DMS53 (cell line): ENCODE data around the gene KLHL40.

ENCODE experiments used
- DNase-seq: peaks from one replicate; lab custom pipeline; 2025; lab: John Stamatoyannopoulos, UW

Gene KLHL40

DNA sequence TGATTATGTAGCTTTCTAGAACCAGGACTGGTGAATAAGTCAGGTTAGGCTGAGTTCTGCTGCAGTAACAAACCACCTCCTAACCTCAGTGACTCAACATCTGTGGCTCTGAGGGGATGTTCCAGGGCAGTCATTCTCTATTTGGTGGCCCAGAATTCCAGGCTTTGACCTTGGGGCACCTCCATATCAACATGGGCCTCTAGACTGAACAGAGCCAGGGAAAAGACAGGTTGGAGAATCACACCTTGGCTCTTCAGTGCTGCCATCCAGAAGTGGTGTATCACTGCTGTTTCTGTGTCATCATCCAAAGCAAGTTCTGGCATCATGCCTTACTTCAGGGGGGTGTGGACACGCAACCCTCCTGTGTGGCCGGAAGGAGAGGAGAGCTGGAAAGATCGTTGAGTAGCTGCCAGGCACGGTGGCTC is 16.5 kb upstream of the KLHL40 start:
- DNase-seq, result no peak

DNA sequence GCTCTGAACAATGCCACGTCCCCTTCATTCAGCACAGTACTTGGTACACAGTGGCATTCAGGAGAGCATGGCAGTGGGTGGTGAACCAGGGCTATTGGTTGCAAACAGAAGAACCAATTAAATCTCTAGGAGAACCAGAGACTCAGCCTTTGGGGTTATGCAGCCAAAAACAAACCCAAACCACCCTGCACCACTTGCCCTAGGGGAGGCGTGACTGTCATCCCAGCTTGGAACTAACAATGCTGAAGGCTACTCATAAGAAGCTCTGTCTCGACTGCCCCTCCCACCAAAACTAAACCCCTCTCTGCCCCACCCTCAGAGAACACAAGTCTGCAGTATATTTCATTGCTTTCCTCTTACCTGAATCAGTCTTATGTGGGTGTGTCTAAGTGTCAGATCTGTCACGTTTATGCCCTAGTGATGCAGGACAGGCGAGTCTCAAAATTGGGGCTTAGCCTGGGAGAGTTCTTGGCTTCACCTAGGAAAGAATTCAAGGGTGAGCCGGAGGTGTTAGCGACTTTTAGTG is 15.2 kb upstream of the KLHL40 start:
- no peak for DNase-seq

DNA sequence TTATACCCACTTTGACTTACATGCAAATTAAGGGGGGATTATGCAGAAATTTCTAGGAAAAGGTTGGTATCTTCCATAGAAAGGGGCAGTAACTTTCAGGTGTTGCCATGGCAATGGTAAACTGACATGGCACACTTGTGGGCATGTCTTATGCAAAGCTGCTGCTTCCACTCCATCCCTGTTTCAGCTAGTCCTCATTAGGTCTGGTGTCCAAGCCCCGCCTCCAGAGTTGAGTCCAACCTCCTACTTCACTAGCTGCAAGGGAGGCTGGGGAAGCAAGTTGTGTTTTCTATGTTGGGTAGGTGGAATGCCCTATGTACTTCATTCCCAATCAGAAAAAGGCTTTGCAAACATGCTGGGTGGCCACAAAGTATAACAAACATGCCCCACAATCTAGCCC is 14.7 kb upstream of the KLHL40 start:
- no peak for DNase-seq

DNA sequence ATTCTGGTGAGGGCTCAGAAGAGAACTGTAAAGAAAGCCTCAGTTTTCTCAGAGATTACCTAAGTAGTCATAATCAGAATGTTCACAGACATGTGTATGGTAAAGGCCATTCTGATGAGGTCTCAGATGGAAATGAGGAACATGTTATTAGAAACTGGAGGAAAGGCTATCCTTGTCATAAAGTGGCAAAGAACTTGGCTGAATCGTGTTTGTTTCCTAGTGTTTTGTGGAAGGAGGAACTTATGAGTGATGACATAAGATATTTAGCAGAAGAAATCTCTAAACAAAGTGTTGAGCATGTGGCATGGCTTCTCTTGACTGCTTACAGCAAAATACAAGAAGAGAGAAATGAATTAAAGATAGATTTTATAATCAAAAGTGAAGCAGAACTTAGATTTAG is 12.8 kb upstream of the KLHL40 start:
- DNase-seq, result no peak

DNA sequence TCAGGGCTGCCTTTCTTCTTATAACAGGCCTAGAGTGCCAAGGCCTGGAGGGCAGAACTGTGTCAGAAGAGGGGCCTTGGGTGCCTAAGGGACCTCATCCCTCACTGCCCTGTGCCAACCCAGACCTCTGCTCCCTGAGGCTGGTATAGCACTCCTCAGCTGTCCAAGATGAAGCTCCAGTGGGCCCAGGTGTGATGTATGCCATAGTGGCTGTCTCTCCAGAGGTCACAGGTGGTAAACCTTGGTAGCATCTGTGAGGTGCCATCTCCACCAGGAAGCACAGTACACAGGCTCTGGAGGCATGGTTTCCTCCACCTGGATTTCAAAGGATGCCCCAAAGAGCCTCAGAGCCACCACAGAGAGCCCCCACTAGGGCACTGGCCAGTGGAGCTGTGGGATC is 12.3 kb upstream of the KLHL40 start:
- DNase-seq, result no peak

DNA sequence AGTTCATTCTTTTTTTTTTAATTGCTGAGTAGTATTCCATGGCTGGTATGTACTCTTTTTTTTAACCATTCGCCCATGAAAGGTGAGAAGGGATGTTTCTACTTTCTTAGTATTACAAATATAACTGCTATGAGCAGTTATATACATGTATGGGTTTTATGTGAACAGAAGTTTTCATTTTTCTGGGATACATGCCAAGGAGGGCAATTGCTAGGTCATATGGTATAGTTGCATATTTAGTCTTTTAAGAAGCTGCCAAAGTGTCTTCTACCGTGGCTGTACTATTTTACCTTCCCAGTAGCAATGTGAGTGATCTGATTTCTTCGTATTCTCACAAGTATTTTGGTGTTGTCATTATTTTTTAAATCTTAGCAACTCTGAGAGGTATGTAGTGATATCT is 11.2 kb upstream of the KLHL40 start:
- DNase-seq, result no peak

DNA sequence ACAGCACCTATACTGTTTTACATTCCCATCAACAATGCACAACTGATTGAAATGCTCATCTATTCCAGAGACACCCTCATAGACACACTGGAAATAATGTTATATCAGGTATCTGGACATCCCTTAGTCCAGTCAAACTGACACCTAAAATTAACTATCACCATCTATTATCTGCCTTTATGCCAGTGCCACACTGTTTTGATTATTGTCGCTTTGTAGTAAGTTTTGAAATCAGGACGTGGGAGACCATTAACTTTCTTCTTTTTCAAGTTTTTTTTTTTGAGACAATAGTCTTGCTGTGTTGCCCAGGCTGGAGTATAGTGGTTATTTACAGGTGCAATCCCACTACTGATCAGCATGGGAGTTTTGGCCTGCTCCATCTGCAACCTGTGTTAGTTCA is 9.4 kb upstream of the KLHL40 start:
- no peak for DNase-seq

DNA sequence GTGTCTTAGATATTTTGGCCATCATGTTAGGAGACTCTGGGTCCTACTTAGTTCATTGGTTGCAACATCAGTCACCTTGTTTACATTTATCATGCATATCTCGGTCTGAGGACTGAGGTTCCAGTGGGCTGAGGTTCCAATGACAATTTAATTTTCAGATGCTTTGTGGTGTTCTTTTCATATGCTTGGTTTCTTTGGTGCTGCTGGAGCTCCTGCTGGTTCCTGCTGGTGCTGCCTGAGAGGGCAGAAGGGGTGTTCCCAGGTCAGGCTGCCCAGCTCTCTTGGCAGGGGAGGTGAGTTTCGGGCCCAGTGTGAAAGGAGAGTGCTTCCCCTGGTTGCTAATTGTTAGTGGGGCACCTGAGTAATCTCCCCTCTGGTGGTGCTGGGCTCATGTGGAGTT is 6.9 kb upstream of the KLHL40 start:
- no peak for DNase-seq

DNA sequence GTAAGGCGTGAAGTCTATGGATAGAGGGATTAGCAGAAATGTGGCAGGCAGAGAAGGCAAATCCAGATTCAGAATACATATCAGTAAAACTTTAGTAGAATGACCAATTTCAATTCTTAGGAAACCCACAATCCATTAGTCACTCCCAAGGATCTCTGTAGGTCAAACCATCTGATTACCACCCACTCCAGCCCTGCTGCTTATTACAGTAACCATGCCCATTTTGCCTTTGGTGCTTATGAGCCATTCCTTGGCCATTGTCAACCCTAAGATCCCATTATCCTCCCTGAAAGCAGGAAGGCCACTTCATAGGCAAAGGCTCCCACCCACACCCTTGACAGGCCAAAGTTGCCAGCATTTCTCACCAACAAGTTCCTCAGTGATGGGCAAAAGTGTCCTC is 5.1 kb upstream of the KLHL40 start:
- no peak for DNase-seq

DNA sequence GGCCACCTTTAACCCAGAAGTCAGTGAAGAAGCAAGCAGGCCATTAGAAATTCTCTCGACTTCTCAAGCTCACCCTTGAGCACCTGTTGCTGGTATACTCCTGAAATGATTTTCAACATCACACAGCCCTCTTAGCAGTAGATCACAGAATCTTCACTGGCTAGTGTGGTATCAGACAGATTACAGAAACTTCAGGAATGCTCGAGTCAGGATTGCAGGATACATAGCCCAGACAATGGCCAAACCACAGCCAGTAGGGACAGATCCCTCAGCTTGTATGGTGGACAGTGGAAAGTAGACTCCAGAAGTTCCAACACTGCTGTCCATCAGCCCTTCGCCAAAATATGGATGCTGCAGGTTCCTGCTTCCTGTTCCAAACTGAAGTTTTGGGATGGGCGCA is 4.5 kb upstream of the KLHL40 start:
- DNase-seq, result no peak

DNA sequence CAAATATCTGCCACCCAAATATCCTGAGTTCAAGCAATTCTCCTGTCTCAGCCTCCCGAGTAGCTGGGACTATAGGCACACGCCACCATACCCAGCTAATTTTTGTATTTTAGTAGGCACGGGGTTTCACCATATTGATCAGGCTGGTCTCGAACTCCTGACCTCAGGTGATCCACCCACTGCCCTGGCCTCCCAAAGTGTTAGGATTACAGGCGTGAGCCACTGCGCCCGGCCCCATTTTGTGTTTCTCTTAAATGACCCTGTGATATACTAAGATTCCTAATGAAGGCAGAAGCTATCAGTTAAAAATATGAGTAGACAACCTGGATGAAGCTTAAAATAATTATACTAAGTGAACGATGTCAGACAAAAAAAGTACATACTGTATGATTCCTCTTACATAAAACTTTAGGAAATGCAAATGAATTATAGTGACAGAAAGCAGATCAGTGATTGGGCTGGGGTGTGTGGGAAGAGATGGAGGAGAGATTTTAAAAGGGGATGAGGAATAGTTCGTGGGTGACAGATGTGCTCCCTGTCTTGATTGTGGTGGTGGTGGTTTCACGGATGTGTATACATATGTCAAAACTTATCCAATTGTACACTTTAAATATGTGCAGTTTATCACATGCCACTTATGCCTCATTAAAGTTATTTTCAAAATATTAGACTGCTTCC is 3.8 kb upstream of the KLHL40 start:
- DNase-seq, result no peak

DNA sequence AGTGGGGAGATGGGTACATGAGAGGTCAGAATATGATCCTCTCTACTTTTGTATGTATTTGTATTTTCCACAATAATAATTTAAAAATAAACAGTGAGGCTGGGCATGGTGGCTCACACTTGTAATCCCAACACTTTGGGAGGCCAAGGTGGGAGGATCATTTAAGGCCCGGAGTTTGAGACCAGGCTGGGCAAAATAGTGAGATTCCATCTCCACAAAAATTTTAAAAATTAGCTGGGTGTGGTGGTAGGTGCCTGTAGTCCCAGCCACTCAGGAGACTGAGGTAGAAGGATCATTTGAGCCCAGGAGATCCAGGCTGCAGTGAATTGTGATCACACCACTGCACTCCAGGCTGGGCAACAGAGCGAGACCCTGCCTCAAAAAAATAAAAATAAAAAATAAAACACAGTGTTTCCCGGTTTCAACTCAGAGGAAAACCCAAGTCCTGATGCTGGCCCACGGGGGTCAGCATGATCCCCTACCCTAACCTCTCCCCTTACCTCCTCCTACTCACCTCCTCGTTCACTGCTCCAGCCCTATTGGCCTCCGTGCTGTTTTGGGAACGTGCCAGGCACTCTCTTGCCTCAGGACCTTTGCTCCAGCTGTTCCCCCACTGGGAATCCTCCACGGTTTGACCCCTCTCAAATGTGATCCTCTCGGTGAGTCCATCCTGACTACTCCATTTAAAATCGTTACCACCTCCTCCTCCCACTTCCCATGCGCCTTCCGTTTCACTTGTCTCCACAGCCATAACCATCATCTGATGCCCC is 2.9 kb upstream of the KLHL40 start:
- DNase-seq, result no peak

DNA sequence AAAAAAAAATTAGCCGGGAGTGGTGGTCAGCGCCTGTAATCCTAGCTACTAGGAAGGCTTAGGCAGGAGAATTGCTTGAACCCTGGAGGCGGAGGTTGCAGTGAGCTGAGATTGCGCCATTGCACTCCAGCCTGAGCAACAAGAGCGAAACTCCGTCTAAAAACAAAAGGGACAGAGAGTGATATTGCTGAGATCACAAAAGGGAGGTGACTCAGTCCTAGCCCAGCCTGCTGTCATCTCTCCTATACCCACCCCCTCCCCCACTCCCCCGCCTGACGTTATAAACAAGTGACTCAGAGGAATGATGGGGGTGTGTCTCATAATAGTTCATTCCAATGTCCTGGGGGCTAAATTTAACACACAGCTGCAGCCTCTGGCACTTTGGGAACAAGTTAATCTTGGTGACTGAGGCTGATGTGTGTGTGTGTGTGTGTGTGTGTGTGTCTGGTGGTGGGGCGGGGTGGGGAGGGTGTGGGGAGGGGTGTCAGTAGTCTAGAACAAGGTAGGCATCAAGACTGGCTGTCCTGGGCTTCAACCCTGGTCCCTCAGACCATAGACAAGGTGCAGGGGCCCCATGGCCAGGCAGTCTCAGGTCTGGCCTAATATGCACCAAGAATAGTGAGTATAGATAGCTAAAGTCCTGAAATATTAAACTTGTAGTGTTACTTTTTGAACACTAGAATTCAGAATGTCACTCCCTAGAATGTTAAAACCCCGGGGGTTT is 1.3 kb upstream of the KLHL40 start:
- DNase-seq, result peak; percentile 51

DNA sequence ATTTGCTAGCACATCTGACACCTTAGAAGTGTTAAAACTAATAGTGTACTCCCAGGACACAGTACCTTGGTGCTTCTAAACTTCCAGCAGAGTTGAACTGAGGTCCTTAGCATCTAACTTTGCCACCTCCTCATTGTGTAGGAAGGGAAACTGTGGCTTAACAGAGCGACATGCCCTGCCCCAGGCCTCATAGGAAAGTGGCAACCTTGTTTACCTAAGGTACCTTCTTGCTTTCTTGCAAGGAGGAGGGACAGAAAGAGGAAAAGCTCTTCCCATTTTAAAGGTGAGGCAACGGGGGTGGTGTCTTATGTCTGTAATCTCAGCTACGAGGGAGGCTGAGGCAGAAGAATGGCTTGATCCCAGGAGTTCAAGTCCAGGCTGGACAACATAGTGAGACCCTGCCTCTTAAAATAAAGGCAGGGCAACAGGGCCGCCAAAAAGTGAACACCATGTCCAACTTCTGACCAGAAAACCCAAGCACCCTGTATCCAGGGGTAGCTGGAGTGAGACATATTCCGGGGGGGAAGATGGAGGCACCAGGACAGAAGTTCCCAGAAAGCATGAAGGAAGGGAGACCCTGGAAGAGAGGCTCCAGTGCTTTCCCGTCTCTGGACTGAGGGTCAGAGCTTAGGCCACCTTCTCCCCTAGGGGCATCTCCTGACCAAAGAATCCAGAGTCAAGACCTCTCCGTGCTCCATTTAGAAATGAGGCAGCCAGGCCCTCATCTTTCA is 540 bp upstream of the KLHL40 start:
- no peak for DNase-seq

DNA sequence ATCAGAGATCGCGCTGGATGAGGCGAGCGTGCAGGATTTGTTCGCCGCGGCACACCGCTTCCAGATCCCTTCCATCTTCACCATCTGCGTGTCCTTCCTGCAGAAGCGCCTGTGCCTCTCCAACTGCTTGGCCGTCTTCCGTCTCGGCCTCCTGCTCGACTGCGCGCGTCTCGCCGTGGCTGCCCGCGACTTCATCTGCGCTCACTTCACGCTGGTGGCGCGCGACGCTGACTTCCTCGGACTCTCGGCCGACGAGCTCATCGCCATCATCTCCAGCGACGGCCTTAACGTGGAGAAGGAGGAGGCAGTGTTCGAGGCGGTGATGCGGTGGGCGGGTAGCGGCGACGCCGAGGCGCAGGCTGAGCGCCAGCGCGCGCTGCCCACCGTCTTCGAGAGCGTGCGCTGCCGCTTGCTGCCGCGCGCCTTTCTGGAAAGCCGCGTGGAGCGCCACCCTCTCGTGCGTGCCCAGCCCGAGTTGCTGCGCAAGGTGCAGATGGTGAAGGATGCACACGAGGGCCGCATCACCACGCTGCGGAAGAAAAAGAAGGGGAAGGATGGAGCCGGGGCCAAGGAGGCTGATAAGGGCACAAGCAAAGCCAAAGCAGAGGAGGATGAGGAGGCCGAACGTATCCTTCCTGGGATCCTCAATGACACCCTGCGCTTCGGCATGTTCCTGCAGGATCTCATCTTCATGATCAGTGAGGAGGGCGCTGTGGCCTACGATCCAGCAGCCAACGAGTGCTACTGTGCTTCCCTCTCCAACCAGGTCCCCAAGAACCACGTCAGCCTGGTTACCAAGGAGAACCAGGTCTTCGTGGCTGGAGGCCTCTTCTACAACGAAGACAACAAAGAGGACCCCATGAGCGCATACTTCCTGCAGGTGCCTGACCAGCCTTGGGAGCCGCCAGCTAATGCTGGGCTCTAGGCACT is 819 bp downstream of the KLHL40 start:
- no peak for DNase-seq

DNA sequence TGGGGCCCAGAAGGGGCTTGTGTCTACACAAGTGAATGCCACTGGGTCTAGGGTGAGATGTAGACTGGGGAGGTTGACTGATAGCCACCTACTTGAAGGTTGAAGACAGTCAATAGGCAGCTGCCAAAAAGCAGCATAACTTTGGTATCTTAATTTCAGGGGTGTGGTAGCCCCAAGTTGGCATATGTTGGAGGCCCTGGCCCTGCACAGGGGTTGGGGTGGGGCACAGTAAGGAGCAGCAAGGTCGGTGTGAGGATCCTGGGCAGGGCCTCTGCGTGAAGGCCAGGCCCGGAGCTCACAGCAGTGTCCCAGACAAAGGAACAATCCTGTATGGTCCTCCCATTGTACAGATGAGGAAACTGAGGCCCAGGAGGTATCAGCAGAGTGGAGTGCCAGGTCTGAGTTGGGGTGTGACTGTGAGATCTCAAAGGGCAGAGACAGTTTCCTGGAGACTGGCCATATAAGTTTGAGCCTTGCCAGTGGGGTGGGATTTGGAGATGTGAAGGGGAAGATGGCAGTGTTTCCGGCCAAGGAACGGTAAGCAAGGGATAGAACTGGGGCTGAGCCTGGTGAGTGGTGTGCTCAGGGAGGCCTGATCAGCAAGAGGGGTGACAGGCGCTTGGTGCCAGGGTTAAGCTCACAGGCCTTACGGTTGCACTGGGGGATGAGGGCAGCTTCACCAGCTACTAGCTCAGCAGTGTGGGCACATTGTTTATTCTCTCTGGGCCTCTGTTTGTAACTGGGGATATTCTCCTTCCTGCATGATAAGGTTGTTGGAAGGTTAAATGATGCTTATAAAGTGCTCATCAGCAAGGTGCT is 1.7 kb downstream of the KLHL40 start:
- no peak for DNase-seq

DNA sequence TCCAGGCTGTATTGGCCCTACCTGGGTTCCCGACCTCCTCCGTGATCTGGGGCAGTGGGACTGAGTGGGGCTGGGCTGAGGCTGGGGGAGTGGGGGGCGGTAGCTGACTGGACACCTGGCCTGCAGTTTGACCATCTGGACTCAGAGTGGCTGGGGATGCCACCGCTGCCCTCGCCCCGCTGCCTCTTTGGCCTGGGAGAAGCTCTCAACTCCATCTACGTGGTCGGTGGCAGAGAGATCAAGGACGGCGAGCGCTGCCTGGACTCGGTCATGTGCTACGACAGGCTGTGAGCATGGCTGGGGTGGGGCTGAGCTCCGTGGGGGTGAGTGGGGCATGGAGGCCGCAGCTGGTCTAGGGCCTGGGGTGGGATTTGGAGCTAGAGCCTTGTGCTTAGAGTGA is 2.7 kb downstream of the KLHL40 start:
- DNase-seq, result no peak

DNA sequence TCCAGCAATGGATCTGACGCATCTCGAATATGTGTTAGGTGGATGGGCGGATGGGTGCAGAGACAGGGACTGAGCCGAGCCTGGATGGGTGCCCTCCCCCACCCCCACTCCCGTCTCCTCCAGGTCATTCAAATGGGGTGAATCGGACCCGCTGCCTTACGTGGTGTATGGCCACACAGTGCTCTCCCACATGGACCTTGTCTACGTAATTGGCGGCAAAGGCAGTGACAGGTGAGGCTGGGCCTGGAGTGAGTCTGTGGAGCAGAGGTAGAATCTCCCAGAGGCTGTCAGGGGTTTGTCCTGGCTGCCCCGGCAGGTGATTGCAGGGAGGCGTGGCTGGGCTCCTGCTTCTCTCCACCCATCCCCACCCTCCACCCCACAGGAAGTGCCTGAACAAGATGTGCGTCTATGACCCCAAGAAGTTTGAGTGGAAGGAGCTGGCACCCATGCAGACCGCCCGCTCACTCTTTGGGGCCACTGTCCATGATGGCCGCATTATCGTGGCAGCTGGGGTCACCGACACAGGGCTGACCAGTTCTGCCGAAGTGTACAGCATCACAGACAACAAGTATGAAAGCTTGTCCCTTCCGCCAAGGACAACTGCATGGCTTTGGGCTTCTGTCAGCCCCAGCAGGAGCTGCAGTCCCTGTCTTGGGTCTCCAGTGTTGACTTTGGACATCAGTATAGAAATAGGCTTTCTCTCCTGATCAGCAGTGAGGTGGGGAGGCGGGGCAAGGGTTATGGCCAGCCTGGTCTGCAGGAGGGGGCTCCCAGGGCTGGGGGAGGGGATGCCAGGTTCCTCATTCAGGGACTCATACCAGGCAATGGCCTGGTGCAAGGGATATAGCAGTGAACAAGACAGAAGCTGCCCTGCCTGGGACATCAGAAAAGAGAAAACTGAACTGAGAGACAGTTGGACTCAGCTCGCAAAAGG is 3.4 kb downstream of the KLHL40 start:
- DNase-seq, result no peak

DNA sequence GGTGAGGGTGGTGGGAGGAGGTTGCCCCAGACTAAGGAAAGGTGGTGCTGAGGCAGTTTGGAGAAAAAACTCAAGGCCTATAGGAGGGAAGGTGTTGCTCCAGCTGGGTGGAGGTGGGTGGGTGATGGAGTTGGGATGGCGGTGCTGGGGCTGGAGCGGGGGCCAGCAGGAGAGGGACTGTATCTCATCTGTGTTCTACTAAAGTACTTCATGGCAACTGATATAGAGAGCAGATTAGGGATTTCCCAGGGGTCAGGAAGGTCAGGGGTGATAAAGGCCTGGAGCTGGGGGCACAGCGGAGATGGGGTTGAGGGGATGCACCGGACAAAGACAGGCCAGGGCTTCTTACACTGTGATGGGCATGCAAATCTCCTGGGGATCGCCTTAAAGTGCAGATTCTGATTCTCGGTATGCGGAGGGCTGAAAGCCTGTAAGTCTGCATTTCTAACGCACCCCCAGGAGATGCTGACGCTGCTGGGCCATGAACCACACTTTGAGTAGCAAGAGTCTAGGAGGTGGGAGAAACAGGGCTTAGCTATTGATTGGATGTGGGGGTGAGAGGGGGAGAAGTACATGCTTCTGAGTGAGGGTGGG is 4.2 kb downstream of the KLHL40 start:
- DNase-seq, result no peak
